ENCODE results near the gene PTGR2.
"Not testable (repeated sequence)": the region's sequence is repeated elsewhere in the genome, so short reads cannot be mapped to it uniquely, and the experiment has no call there.

The PTGR2 gene

GRCh38 chr14:73851567-73852382 is at the start of gene PTGR2:
Gene PTGR2 (plus strand): TSS chr14:73851831. CDS start chr14:73858863, 7,032 bp downstream.
- peak; percentile 68 to 82 for DNase-seq (ENCODE audit: low read depth in 1 of 2, low spot score in 1 of 2)

- no peak for DNase-seq (ENCODE audit: low read depth in 1 of 2, low spot score in 1 of 2)
Measured at GRCh38 chr14:73802431-73803188, 49.0 kb upstream of the PTGR2 start.

GRCh38 chr14:73804636-73805035 is 47.0 kb upstream of the PTGR2 start:
- no peak for DNase-seq (ENCODE audit: low read depth in 1 of 2, low spot score in 1 of 2)

GRCh38 chr14:73807457-73807856 is 44.2 kb upstream of the PTGR2 start:
- DNase-seq (ENCODE audit: low read depth in 1 of 2, low spot score in 1 of 2) = no peak

GRCh38 chr14:73809391-73809790 is 42.2 kb upstream of the PTGR2 start:
- no peak for DNase-seq (ENCODE audit: low read depth in 1 of 2, low spot score in 1 of 2)

- no peak for DNase-seq (ENCODE audit: low read depth in 1 of 2, low spot score in 1 of 2)
Measured at GRCh38 chr14:73810478-73811163, 41.0 kb upstream of the PTGR2 start.

GRCh38 chr14:73811164-73811503 is 40.5 kb upstream of the PTGR2 start:
- no peak for DNase-seq (ENCODE audit: low read depth in 1 of 2, low spot score in 1 of 2)

GRCh38 chr14:73814153-73814552 is 37.5 kb upstream of the PTGR2 start:
- no peak for DNase-seq (ENCODE audit: low read depth in 1 of 2, low spot score in 1 of 2)

- DNase-seq (ENCODE audit: low read depth in 1 of 2, low spot score in 1 of 2) = no peak
Measured at GRCh38 chr14:73815849-73816248, 35.8 kb upstream of the PTGR2 start.

GRCh38 chr14:73816393-73816816 is 35.2 kb upstream of the PTGR2 start:
- no peak for DNase-seq (ENCODE audit: low read depth in 1 of 2, low spot score in 1 of 2)

GRCh38 chr14:73817020-73817655 is 34.5 kb upstream of the PTGR2 start:
- no peak for DNase-seq (ENCODE audit: low read depth in 1 of 2, low spot score in 1 of 2)

- DNase-seq (ENCODE audit: low read depth in 1 of 2, low spot score in 1 of 2) = no peak
Measured at GRCh38 chr14:73818821-73819220, 32.8 kb upstream of the PTGR2 start.

- no peak for DNase-seq (ENCODE audit: low read depth in 1 of 2, low spot score in 1 of 2)
Measured at GRCh38 chr14:73820631-73821030, 31.0 kb upstream of the PTGR2 start.

GRCh38 chr14:73823339-73823885 is 28.2 kb upstream of the PTGR2 start:
- no peak for DNase-seq (ENCODE audit: low read depth in 1 of 2, low spot score in 1 of 2)

- DNase-seq (ENCODE audit: low read depth in 1 of 2, low spot score in 1 of 2) = no peak
Measured at GRCh38 chr14:73824127-73824526, 27.5 kb upstream of the PTGR2 start.

- no peak for DNase-seq (ENCODE audit: low read depth in 1 of 2, low spot score in 1 of 2)
Measured at GRCh38 chr14:73824536-73824935, 27.1 kb upstream of the PTGR2 start.

- peak; percentile 39 to 77 for DNase-seq (ENCODE audit: low read depth in 1 of 2, low spot score in 1 of 2)
Measured at GRCh38 chr14:73825551-73826188, 26.0 kb upstream of the PTGR2 start.

GRCh38 chr14:73827190-73827589 is 24.4 kb upstream of the PTGR2 start:
- not testable (repeated sequence) for DNase-seq (ENCODE audit: low read depth in 1 of 2, low spot score in 1 of 2)

GRCh38 chr14:73829071-73829470 is 22.6 kb upstream of the PTGR2 start:
- DNase-seq (ENCODE audit: low read depth in 1 of 2, low spot score in 1 of 2) = no peak

All from activated CD4-positive, alpha-beta T cell treated with anti-CD3 and anti-CD28 coated beads, Interleukin-2, amount 50 U/mL, for 24 hours (primary cell).